ENCODE results near the gene MYL12B.

DNA sequence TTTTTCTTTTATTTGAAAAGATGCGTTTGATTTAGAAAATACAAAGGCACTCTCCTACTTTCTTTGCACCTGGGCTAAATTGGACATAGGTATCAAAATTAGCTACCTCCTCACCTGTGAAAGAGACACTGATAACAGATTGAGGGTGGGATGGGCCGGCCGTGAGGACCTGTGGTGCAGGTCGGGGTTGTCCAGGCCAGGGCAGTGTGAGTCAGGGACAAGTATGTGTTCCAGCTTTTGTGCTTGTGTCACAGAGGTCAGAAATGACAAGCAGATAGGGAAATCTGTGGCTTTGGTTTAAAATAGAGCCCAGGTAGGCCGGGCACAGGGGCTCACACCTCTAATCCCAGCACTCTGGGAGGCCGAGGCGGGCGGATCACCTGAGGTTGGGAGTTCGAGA is 22.6 kb downstream of the MYL12B start:
- TF ChIP-seq, protein P1, sequence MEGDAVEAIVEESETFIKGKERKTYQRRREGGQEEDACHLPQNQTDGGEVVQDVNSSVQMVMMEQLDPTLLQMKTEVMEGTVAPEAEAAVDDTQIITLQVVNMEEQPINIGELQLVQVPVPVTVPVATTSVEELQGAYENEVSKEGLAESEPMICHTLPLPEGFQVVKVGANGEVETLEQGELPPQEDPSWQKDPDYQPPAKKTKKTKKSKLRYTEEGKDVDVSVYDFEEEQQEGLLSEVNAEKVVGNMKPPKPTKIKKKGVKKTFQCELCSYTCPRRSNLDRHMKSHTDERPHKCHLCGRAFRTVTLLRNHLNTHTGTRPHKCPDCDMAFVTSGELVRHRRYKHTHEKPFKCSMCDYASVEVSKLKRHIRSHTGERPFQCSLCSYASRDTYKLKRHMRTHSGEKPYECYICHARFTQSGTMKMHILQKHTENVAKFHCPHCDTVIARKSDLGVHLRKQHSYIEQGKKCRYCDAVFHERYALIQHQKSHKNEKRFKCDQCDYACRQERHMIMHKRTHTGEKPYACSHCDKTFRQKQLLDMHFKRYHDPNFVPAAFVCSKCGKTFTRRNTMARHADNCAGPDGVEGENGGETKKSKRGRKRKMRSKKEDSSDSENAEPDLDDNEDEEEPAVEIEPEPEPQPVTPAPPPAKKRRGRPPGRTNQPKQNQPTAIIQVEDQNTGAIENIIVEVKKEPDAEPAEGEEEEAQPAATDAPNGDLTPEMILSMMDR (IDR thresholded peaks at IDR 0.05 in 8 of 11, conservative IDR thresholded peaks at IDR 0.05 in 3 of 11) = no peak
- TF ChIP-seq POLR2A (IDR thresholded peaks at IDR 0.05) (no peak), POLR2AphosphoS5 (IDR thresholded peaks at IDR 0.05) (no peak)

Measured in spleen (tissue), 7 donors.